HG03565 (cell line): Measurements from ENCODE around the gene PDGFC.

Experiments used
- ATAC-seq: cut with Tn5 transposase; IDR thresholded peaks from one replicate; pipeline ENCODE4 v1.9.1; 2021; ENCODE audit warnings: mild to moderate bottlenecking, moderate library complexity; ENCODE audit not compliant: unreplicated experiment

The PDGFC gene

DNA sequence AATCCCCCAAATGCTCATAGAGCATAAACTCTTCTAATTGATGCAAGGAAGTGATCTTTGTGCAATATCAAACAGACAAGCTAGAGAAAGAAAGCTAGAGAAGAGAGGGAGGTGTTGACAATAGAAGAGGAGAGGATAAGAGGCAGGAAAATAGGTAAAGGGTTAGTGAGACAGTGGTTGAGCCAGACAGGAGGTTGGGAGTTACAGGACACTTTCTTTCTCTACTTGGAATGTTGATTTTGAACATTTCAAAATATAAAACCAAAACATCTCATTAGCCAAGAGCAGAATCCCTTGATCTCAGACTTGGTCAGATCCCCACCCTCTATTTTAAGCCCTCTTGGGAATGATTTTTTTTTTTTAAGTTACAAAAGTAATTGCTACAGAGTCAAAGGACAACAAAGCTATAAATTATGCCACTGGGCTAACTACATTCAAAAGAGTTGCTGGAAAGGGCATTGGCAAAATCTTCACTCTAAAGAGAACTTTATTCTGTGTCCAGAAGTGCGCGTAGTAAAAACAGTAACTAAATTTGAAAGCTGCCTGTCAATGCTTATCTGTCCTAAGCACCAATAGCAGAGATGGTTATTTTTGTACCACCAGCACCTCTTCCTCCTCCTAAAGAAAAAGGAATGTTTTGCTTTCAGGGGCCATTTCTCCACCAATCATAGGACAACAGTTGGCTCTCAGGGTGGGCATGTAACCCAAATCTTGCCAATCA is 133.8 kb downstream of the PDGFC start:
- no peak for ATAC-seq

DNA sequence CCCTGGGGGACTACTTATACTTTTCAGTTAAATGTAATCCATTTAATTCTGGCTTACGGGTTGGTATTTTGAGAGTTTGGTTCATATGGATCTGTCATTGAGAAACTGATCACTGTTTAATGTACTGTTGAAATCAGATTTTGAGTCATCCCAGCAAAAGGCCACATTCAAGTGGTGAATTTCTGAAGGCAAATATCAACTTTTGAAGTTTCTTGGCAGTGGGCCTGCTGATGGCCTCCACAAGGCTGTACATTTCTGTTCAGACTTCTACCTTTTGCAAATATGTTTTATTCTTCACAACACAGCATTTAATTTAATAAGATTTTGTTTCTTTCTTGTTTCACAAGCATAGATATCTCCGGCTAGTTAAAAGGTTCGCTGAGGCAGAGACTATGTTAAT is 138.7 kb downstream of the PDGFC start:
- ATAC-seq = no peak

DNA sequence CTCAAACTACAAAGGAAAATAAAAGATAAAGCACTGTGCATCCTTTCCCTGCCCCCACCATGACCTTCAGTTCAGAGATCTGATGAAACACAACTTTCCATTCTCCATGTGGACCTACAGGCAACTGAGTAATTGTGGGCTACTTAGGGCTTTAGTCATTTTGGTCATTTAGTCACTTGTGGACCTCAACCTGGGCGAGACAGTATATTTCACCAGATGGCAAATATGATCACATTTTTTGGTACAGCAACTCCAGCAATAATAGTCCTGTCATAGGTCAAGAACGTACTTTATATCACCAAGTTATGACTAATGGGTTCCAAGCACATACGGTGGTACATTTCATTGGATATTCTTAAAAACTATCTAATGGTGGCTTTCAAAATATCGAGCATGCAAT is 141.2 kb downstream of the PDGFC start:
- no peak for ATAC-seq

DNA sequence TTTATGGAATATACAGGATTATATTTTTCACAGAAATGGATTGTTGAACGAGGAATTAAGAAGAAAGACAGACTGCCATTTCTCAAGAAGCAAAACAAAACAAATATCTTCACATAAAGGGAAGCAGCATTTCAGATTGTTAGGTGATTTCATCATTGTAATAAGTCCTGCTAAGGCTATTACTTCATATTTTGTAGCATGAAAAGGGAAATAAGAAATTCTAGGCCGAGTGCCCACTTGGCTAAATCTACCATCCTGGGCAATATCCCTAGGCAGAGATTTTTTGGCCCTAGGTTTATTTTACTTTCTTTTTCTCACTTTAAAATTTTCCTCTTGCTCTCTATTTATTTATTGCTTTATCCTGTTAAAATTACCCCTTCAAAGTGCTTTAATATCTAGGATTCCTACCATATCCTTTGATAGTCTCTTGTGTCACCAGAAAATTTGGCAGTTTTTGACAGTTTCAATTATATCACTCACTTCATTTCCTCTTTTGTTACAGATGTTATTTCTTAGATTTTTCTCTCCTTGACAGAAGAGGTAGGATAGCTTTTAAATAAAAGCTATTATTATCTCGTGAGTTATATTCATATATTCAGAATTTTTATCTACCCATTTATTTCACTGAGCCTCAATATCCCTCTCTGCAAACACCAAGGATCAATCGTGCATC is 142.3 kb downstream of the PDGFC start:
- no peak for ATAC-seq

DNA sequence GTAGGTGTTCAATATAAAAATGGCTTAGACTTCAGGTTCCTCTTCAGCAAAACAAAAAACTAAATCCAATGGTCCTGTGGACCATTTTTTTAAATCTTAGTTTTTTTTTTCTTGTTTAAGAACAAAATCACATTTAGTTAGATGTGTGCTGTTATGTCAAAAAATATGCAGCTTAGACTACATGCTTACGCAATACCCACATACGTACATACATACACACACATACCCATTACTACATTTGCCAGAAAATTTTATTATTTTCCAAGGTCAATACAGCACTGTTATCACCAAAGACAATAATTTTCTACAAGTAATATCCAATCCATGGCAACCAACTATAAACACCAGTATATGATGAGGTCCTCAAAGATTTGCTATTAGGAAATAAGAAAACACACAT is 144.1 kb downstream of the PDGFC start:
- no peak for ATAC-seq

DNA sequence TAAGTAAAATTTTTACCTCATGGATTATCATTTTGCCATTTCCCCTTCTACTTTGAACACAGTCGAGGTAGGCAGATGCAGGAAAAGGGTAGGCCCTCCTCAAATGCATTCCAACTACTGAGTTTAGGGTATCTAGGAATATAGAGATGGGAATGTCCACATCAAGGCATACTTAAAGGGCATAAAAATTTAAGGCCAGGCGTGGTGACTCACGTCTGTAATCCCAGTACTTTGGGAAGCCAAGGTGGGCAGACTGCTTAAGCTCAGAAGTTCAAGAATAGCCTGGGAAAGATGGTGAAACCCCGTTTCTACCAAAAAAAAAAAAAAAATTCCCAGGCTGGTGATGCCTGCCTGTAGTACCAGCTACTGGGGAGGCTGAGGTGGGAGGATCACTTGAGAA is 146.5 kb downstream of the PDGFC start:
- ATAC-seq = no peak

DNA sequence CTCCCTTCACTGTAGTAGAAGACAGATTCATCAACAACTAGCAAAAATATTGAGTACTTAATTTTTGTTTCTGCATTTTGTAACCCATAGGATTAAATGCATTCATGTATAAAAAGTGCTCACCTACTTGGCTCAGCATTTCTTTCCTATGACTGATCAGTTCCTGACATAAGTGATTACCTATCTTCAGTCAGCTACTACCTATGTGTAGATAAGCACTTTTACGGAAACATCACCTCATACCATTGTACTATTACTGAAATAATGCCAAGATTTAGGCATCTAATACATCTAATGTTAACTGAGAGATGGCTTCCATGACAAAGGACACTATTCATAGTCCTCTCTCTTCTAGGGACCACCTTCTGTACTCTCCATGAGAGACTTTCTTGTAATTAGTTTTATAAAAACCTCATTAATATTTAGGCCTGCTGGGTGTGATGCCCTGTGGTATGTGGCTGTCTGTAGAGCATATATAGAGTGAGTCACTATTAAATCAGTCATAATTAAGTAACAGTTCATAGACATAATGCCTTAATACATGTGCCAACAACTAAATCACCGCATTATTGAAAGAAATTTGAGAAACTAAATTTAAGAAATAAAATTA is 147.0 kb downstream of the PDGFC start:
- ATAC-seq = no peak

DNA sequence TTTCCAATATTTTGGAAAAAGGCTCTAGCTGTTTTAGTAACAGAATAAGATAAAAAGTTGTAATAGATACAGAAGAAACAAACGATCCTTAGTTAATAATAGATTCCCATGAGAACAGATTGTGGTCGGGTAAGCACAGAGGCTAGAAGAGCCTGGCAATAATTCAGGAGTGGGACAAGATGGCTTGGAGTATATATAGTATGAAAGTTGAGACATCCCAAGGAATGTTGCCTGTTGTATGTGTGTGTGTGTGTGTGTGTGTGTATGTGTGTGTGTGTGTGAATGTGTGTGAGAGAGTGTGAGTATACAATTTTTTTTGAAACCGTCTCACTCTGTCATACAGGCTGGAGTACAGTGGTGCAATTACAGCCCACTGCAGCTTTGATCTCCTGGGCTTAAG is 150.7 kb downstream of the PDGFC start:
- no peak for ATAC-seq

DNA sequence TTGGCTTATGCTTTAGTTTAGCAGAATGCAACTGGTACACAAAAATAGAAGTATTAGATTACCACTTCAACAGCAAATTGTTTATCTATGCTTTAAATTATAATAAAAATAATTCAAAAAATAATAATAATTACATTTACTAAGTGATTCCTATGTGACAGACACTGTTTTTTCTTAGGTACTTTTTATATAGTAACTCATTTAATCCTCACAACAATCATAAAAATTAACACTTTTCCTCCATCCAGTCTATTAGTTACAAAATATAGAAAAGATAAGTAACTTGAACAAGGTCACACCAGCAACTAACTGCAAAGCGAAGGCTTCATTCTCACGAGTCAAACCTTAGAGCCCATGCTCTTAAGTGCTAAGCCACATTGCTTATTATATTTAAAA is 155.2 kb downstream of the PDGFC start:
- ATAC-seq = no peak

DNA sequence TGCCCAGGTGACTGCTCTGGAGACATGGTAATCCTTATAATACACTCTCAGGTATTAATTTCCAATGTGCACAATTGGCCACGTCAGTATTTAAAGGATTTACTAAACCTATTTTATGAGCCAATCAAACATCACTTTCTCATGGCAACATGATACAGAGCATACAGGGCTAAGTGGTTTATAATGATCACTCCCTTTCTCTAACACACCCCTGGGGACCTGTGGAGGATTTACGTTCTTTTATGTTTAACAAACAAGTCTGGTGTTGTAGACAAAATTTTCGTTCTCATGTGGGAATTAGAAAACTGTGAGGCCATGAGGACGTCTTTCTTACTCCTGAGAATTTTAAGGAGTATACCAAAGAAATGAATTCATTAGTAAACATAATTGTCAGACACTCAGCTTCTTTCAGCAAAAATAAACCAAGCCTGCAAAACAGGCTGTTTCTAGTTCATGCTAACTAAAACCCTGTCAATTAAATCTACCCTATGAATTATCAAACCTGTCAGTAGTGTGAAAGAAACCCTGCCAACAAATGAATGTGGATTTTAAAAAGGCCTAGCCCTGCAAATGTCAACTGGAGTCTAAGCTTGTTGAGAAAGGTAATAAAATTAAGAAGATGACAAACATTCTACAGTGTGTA is 155.8 kb downstream of the PDGFC start:
- no peak for ATAC-seq

DNA sequence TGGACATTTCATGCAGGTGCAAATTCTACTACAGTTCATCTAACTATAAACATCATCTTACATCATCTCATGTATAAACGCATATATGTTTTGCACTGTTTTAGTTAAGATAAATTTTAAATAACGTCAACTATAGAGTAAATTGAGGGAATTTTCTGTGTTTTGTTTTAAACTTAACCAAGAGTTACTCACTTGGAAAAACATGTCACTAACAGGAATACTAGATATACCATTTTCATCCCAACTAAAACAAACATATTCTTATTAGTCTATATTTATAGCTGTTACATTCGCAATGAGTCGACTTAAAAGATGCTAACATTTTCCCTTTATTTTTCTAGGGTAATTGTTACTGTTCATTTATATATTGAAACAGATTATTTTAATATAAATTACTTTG is 159.6 kb downstream of the PDGFC start:
- no peak for ATAC-seq

DNA sequence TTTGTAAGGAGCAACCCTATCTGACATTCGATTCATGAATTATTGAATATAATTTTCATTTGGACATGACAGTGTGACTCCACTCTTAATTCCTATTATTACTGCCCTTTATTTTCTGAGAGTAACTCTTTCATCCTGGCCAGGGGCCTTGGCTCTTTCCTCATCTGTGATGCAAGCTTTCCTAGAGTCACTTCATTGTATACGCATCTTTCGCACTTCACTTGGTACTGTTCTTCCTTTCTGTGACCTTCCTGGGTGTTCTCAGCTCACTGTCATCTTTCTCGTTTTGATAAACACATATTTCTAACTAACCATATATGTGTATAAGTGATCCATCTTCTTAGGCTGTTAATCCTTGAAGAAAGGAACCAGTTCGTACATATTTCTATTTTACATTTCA is 160.3 kb downstream of the PDGFC start:
- no peak for ATAC-seq

DNA sequence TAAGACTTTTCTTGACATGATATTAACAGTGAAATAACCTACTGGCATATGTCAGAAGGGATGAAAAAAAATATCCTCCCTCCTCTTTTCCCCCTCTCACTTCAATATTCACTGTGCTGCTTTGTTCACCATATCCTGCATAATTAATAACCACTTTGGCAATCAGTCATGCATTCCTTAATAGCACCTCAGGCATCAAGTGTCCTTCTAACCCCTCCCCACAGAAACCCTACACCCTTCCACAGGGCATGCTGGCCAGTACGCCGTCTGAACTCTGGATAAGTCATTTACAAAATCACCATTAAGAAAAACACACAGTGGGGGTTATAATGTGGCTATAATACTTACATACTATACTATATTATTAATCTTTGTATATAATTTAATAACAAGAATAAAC is 165.9 kb downstream of the PDGFC start:
- no peak for ATAC-seq

DNA sequence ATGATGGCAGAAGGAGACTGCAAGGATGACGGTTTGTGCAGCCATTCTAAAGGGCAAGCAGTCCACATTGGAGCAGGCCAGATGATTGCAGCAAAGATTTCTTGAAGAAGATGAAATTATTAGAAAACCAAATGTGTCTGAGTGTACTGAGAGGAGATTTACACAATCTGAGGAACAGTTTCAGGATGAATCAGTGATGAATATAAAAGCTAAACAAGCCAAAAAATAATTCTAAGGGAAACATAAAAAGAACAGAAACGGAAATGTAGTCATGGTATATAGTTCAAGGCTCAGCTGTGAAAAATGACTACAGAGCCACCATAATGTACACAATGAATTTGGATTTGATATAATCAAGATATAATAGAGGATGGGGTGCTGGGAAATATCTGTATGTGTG is 168.5 kb downstream of the PDGFC start:
- ATAC-seq = no peak

DNA sequence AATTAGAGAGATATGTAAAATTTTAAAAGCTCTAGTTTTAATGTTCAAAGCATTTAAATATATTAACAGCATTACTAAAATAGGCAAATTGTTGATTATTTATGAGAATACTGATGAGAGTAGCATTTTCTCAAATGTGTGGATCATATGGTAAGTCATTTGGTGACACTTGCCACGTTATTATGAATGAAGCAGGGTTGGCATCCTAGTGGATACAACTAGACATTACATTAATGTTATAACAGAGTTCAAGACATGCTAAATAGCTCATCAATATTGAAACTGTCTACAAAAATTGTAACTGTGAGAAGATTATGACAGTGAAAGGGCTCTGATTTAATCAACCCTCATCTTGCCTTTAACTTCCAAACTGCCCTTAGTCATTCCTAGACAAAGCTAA is 171.1 kb downstream of the PDGFC start:
- ATAC-seq = peak; percentile 55

DNA sequence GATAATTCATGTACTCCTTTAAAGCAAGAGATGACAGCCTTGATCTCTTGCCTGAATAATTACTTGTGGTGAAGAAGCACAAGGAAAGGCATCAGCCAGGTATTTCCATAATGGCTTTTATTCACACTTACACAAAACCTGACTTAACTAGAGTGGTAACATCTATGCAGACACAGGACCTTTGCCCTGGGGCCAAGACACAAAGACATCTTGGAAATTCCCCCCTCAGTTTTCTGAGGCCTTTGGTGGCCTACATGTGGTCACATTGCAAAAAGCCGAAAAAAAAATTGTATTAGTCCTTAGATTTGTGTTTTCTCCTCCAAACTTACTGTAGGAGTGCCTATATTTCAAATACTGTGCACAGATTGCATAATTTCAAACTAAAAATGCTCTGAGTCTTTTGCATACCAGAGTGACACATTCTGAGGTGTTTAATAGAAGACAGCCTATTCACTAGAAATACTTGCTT is 172.4 kb downstream of the PDGFC start:
- no peak for ATAC-seq

DNA sequence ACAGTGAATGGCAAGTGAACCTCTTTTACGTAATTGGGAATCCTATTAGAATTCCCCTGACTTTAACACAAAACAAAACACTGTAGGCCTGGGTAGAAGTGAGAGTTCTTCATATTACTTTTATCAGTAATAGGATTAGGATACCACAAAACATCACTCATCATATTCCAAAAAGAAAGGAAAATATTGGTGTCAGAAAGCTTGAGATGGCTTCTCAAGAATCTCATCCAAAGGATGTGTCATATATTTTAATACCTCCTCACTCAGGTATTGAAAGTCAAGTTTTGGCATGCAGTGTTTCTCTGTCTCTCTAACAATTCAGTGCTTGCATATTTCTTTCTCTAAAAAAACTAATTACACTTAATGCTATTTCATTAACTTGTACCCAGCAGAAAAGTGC is 173.2 kb downstream of the PDGFC start:
- ATAC-seq = no peak

DNA sequence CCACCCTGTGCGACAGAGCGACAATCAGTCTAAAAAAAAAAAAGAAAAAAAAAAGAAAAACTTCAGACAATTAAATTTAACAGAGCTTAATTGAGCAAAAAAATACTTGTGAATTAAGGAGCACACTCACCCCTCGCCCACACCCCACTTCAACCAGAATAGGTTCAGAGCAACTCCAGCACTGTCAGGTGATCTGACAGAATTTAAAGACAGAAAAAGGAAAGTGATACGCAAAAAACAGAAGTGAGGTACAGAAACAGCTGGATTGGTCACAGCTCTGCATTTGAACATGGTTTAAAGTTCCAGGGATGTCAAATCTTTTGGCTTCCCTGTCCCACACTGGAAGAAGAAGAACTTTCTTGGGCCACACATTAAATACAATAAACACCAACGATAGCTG is 174.4 kb downstream of the PDGFC start:
- no peak for ATAC-seq

DNA sequence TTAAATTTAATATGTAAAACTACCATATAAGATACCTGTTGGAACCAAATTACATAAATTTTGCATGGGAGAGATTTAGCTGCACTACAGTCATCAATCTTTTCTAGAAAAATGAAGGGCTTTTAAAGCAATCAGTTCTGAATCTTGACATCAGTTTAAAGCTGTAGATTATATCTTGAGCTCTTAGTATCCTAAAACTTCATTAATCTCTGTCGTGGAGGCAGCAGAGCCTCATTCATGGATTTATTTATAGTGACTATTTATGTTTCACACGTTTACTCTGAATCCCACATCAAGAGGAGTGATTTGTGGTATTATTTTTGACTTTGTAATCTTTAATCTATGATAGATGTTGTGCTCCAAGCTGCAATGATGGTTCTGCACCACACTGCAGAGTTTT is 175.9 kb downstream of the PDGFC start:
- no peak for ATAC-seq

DNA sequence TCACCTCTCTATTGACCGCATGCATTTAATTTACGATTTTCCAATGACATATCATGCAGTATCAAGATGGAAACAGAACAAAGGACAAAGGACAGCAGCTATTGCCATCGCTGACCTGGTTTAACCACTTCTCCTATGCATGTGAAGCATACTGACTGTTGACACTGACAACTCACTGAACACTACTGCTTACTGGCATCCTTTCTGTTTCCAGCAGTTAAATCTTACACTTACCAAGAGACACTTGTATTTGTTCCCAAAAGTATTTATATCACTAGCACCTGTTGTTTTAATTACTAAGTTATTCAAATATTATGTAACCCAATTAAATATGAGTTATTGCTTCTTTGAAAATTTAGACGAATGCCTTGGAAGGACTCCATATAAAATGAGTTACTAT is 176.7 kb downstream of the PDGFC start:
- no peak for ATAC-seq

DNA sequence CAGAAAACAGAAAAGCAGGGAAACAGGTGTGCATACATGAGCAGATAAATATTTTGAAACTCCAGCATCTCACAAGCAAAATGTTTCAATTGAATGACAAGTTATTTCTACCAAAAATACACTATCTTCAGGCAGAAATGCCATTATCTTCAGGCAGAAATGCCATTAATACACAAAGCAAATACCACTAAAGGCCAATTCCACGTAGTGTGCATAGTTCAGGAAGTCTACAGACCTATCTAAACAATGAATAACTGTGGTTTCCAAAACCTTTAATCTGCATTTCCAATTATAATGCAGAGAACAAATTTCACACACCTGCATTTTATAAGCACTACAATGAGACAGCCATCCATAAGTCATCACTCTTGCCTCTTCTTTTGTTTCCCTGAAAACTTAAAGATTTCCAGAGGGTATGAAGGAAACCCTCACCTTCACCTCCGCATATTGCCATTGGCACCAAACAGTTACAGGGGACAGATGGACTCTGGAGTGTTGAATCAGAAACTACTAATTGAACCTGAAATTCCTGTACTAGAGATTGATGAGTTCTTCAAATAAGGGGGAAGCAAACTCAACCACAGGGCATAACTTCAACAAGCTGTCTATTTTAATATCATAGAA is 179.0 kb downstream of the PDGFC start:
- ATAC-seq = no peak
